ENCODE results near the gene SLC16A5.
A peak's percentile ranks its signal among the peaks of the same experiment; 100 is the strongest.

The SLC16A5 gene

GRCh38 chr17:75047398-75048098 lies 40.2 kb upstream of the SLC16A5 start:
- no peak for TF ChIP-seq CTCF (IDR thresholded peaks at IDR 0.05)
- DNase-seq (ENCODE audit: low spot score), result no peak
- Histone ChIP-seq H3K4me3 (peak overlapping the region; percentile 93), H3K27ac (peak overlapping the region; percentile 98 to 99)

GRCh38 chr17:75048249-75048878 lies 39.4 kb upstream of the SLC16A5 start:
- H3K4me3 ChIP-seq, result peak overlapping the region; percentile 93
- TF ChIP-seq CTCF (IDR thresholded peaks at IDR 0.05), result no peak
- peak overlapping the region; percentile 98 to 99 for H3K27ac ChIP-seq

GRCh38 chr17:75049057-75049456 lies 38.7 kb upstream of the SLC16A5 start:
- DNase-seq (ENCODE audit: low spot score), result no peak
- Histone ChIP-seq H3K4me3 (peak overlapping the region; percentile 93), H3K27ac (peak overlapping the region in 1 of 2 donors; percentile 98)
- no peak for TF ChIP-seq CTCF (IDR thresholded peaks at IDR 0.05)

More at GRCh38 chr17:75048249-75048878, 39.4 kb upstream of the SLC16A5 start:
- DNase-seq (ENCODE audit: low spot score), result no peak

GRCh38 chr17:75049706-75050105 lies 38.0 kb upstream of the SLC16A5 start:
- Histone ChIP-seq H3K27ac (no peak overlapping the region), H3K4me3 (no peak overlapping the region)
- no peak for DNase-seq (ENCODE audit: low spot score)
- no peak for TF ChIP-seq CTCF (IDR thresholded peaks at IDR 0.05)

- Histone ChIP-seq H3K4me3 (no peak overlapping the region), H3K27ac (no peak overlapping the region)
- no peak for DNase-seq (ENCODE audit: low spot score)
- TF ChIP-seq CTCF (IDR thresholded peaks at IDR 0.05), result no peak
These were observed 35.8 kb upstream of the SLC16A5 start for GRCh38 chr17:75051941-75052340.

GRCh38 chr17:75059369-75060345 lies 28.1 kb upstream of the SLC16A5 start:
- DNase-seq (ENCODE audit: low spot score), result no peak
- peak overlapping the region in 1 of 2 donors; percentile 74 for H3K27ac ChIP-seq
- TF ChIP-seq CTCF (IDR thresholded peaks at IDR 0.05), result no peak
- no peak overlapping the region for H3K4me3 ChIP-seq

Data from coronary artery (tissue), 2 donors.